ENCODE data around the gene IDE.

IDE gene

DNA sequence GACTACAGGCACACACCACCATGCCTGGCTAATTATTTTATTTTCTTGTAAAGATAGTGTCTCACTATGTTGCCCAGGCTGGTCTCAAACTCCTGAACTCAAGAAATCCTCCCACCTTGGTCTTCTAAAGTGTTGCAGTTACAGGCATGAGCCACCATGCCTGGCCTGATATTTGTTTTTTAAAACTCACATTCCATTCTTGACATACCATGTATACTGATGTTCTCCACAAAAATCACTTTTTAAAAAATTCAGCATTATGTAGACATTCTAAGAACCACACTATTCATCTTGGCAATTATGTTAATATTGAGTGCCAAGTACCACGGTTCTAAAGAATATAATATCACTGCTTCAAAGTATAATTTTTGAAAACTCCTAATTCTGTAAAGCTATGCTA is 43.5 kb downstream of the IDE start:
- TF ChIP-seq CSDC2 (CRISPR knock-in tag; IDR thresholded peaks at IDR 0.05) (no peak), SNAI2 (CRISPR knock-in tag; IDR thresholded peaks at IDR 0.05) (no peak), RARB (CRISPR knock-in tag; IDR thresholded peaks at IDR 0.05) (no peak), TOX (CRISPR knock-in tag; IDR thresholded peaks at IDR 0.05; ENCODE audit: borderline replicate concordance) (no peak), ZC3H10 (CRISPR knock-in tag; IDR thresholded peaks at IDR 0.05) (no peak), ZFP30 (CRISPR knock-in tag; IDR thresholded peaks at IDR 0.05) (no peak), POU6F1 (CRISPR knock-in tag; IDR thresholded peaks at IDR 0.05; ENCODE audit: borderline replicate concordance, low read depth) (no peak), ISL1 (CRISPR knock-in tag; IDR thresholded peaks at IDR 0.05) (no peak), ZNF565 (CRISPR knock-in tag; conservative IDR thresholded peaks at IDR 0.05; ENCODE audit: low read depth) (no peak), TSHZ2 (CRISPR knock-in tag; IDR thresholded peaks at IDR 0.05) (no peak), ZNF70 (CRISPR knock-in tag; IDR thresholded peaks at IDR 0.05) (no peak)
- ATAC-seq, result no peak

DNA sequence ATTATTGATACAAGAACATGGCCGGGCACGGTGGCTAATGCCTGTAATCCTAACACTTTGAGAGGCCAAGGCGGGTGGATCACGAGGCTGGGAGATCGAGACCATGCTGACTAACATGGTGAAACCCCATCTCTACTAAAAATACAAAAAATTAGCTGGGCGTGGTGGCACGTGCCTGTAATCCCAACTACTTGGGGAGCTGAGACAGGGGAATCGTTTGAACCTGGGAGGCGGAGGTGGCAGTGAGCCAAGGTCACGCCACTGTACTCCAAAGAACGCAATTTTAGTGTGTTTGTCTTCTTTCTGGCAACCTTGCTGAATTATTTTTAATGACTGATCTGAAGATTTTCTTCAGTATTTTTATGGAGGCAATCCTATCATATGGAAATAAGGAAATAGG is 46.2 kb downstream of the IDE start:
- ATAC-seq, result no peak
- no peak for TF ChIP-seq ZNF8 (CRISPR knock-in tag; IDR thresholded peaks at IDR 0.05)
- no peak for TF ChIP-seq TSHZ2 (CRISPR knock-in tag; IDR thresholded peaks at IDR 0.05)
- no peak for TF ChIP-seq POU6F1 (CRISPR knock-in tag; IDR thresholded peaks at IDR 0.05; ENCODE audit: borderline replicate concordance, low read depth)
- no peak for TF ChIP-seq TOX (CRISPR knock-in tag; IDR thresholded peaks at IDR 0.05; ENCODE audit: borderline replicate concordance)
- no peak for TF ChIP-seq ZFP30 (CRISPR knock-in tag; IDR thresholded peaks at IDR 0.05)
- no peak for TF ChIP-seq PPARA (CRISPR knock-in tag; IDR thresholded peaks at IDR 0.05; ENCODE audit: borderline replicate concordance)
- no peak for TF ChIP-seq TCF4 (CRISPR knock-in tag; IDR thresholded peaks at IDR 0.05; ENCODE audit: borderline replicate concordance)
- no peak for TF ChIP-seq ARNTL (CRISPR knock-in tag; IDR thresholded peaks at IDR 0.05; ENCODE audit: borderline replicate concordance, low read depth)
- no peak for TF ChIP-seq PATZ1 (CRISPR knock-in tag; IDR thresholded peaks at IDR 0.05; ENCODE audit: borderline replicate concordance)

DNA sequence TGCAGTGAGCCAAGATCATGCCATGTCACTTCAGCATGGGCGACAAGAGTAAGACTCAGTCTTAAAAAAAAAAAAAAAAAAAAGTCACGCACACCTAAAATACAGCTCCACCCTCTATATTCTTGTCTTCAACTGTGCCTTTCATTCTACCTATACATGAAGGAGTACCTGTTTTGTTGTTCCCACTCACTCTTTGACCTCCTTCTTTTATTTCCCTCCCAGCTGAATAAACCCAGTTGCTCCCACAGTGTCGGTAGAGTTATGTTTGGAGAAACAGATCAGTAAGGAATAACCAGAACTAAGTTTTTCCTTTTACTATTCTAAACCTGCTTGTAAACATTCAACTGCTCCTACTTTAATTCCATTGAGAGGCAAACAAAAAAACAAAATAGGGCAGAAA is 50.3 kb downstream of the IDE start:
- no peak for ATAC-seq

More for the DNA sequence above, 50.3 kb downstream of the IDE start:
- no peak for TF ChIP-seq ZNF8 (CRISPR knock-in tag; IDR thresholded peaks at IDR 0.05)
- TF ChIP-seq ZFP30 (CRISPR knock-in tag; IDR thresholded peaks at IDR 0.05), result no peak

All from SK-N-SH treated with all-trans-retinoic acid at 6 μM for 48 hours (cell line).